Astrocyte (in vitro differentiated cells and primary cell): ENCODE results near the gene PODXL. TPM values are rescaled to one million over a fixed set of nuclear protein-coding genes. Genes with fewer than 3 reads are reported as not detected.

Experiments used
- DNase-seq: peaks from one replicate; pipeline ENCODE4 v3.0.0-alpha.2; 2010; ENCODE audit warnings: low read depth
- FAIRE-seq: peaks from 2 replicates; lab custom pipeline; 2011; peaks lifted over from hg19 to GRCh38; lab: Jason Lieb, UNC
- H2AFZ ChIP-seq: 2 replicates; pipeline ENCODE4 v1.6.0; 2012; ENCODE audit warnings: low read depth, low read length, inconsistent platforms
- H3K27ac ChIP-seq: 2 replicates; pipeline ENCODE4 v1.5.1; 2011; ENCODE audit warnings: low read depth, low read length, inconsistent platforms
- H3K27me3 ChIP-seq: 2 replicates; pipeline ENCODE4 v1.6.0; 2011; ENCODE audit warnings: low read length, inconsistent platforms; ENCODE audit not compliant: insufficient read depth
- H3K36me3 ChIP-seq: 2 replicates; pipeline ENCODE4 v1.5.1; 2011; ENCODE audit warnings: low read length, inconsistent platforms; ENCODE audit not compliant: insufficient read depth
- H3K4me1 ChIP-seq: 2 replicates; pipeline ENCODE4 v1.5.1; 2011; ENCODE audit warnings: low read length, inconsistent platforms; ENCODE audit not compliant: insufficient read depth
- H3K4me2 ChIP-seq: 2 replicates; pipeline ENCODE4 v1.6.0; 2012; ENCODE audit warnings: low read length, inconsistent platforms
- H3K4me3 ChIP-seq: 2 replicates; pipeline ENCODE4 v1.5.1; 2011; ENCODE audit warnings: low read depth, mild to moderate bottlenecking, low read length, inconsistent platforms; ENCODE audit not compliant: insufficient read depth
- H3K79me2 ChIP-seq: 2 replicates; pipeline ENCODE4 v1.6.0; 2012; ENCODE audit warnings: mild to moderate bottlenecking, low read length, inconsistent platforms; ENCODE audit not compliant: insufficient read depth
- H3K9ac ChIP-seq: 2 replicates; pipeline ENCODE4 v1.6.0; 2012; ENCODE audit warnings: mild to moderate bottlenecking, low read length, inconsistent platforms
- H3K9me3 ChIP-seq: 2 replicates; pipeline ENCODE4 v1.5.1; 2012; ENCODE audit warnings: low read depth, mild to moderate bottlenecking, low read length, inconsistent platforms; ENCODE audit not compliant: insufficient read depth
- H4K20me1 ChIP-seq: 2 replicates; pipeline ENCODE4 v1.6.0; 2012; ENCODE audit warnings: low read length, inconsistent platforms; ENCODE audit not compliant: insufficient read depth
- H3K27ac Mint-ChIP-seq: one replicate; pipeline ENCODE4 v1.8.0; 2021; ENCODE audit warnings: mild to moderate bottlenecking, mixed read lengths; ENCODE audit not compliant: unreplicated experiment
- H3K27me3 Mint-ChIP-seq: one replicate; pipeline ENCODE4 v1.8.0; 2021; ENCODE audit warnings: low read depth, mixed read lengths; ENCODE audit not compliant: unreplicated experiment
- H3K36me3 Mint-ChIP-seq: one replicate; pipeline ENCODE4 v1.8.0; 2021; ENCODE audit warnings: low read depth, mixed read lengths; ENCODE audit not compliant: unreplicated experiment
- H3K4me1 Mint-ChIP-seq: one replicate; pipeline ENCODE4 v1.8.0; 2021; ENCODE audit warnings: low read depth, mixed read lengths; ENCODE audit not compliant: unreplicated experiment
- H3K4me3 Mint-ChIP-seq: one replicate; pipeline ENCODE4 v1.8.0; 2021; ENCODE audit warnings: mild to moderate bottlenecking, moderate library complexity, mixed read lengths; ENCODE audit not compliant: unreplicated experiment
- H3K9me3 Mint-ChIP-seq: one replicate; pipeline ENCODE4 v1.8.0; 2021; ENCODE audit warnings: mild to moderate bottlenecking, mixed read lengths; ENCODE audit not compliant: unreplicated experiment
- EZH2 ChIP-seq: IDR thresholded peaks from 2 replicates; pipeline ENCODE4 v1.6.1; 2012; ENCODE audit warnings: mild to moderate bottlenecking, low read length, inconsistent platforms; ENCODE audit not compliant: insufficient read depth
- total RNA-seq: library from RNA; stranded (reverse); gene quantifications from 2 replicates; pipeline ENCODE4 v1.2.1, GENCODE V29; 2021
- TF ChIP-seq, protein P1 (sequence below): IDR thresholded peaks from 2 replicates; pipeline ENCODE4 v1.5.1; 2011; ENCODE audit warnings: low read depth, mild to moderate bottlenecking, inconsistent platforms, low read length, moderate library complexity; ENCODE audit not compliant: insufficient read depth

Gene PODXL
- total RNA-seq, 1 donor from 2014 or later, result 47.1 TPM

DNA sequence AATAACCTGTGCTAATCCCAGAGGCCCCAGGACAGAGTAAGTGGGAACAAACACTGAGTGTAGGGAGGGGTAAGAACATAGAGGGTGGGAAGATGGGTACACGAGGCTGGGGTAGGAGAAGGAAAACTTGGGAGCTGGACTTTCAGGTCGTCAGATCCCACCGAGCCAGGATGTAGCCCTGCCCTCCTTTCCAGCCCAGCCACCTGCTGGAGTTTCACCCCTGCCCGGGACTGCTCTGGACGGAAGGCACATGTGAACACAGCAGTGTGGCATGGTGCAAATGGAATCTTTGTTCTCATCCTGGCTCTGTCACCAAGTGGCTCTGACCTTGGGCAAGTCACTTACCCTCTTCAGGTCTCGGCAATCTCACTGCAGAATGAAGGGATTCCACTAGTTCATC lies 52.8 kb downstream of the PODXL start:
- DNase-seq, result no peak
- no peaks in the 10 kb centered on the region for H3K27me3 Mint-ChIP-seq
- no peak for FAIRE-seq
- no peak overlapping the region for H3K4me2 ChIP-seq
- H3K27ac ChIP-seq, result no peak overlapping the region
- H3K4me1 Mint-ChIP-seq, result peaks cover 44% of the 10 kb centered on the region
- peaks cover 21% of the 10 kb centered on the region for H3K4me1 ChIP-seq
- no peak overlapping the region for H3K4me3 Mint-ChIP-seq
- no peaks in the 10 kb centered on the region for H3K27me3 ChIP-seq
- peaks cover 5% of the 10 kb centered on the region for H3K36me3 Mint-ChIP-seq
- H3K4me3 ChIP-seq, result no peak overlapping the region
- peak overlapping the region; percentile 86 for H3K27ac Mint-ChIP-seq
- TF ChIP-seq EZH2, result no peak
- TF ChIP-seq, protein P1, sequence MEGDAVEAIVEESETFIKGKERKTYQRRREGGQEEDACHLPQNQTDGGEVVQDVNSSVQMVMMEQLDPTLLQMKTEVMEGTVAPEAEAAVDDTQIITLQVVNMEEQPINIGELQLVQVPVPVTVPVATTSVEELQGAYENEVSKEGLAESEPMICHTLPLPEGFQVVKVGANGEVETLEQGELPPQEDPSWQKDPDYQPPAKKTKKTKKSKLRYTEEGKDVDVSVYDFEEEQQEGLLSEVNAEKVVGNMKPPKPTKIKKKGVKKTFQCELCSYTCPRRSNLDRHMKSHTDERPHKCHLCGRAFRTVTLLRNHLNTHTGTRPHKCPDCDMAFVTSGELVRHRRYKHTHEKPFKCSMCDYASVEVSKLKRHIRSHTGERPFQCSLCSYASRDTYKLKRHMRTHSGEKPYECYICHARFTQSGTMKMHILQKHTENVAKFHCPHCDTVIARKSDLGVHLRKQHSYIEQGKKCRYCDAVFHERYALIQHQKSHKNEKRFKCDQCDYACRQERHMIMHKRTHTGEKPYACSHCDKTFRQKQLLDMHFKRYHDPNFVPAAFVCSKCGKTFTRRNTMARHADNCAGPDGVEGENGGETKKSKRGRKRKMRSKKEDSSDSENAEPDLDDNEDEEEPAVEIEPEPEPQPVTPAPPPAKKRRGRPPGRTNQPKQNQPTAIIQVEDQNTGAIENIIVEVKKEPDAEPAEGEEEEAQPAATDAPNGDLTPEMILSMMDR, result no peak
- H3K9me3 Mint-ChIP-seq, result no peaks in the 10 kb centered on the region
- no peak overlapping the region for H2AFZ ChIP-seq
- H3K9ac ChIP-seq, result no peak overlapping the region
- peaks cover 2% of the 10 kb centered on the region for H3K36me3 ChIP-seq
- no peaks in the 10 kb centered on the region for H3K9me3 ChIP-seq
- no peaks in the 10 kb centered on the region for H3K79me2 ChIP-seq
- peaks cover 24% of the 10 kb centered on the region for H4K20me1 ChIP-seq

GRCh38 chr7:131502810-131503508 lies 53.5 kb downstream of the PODXL start:
- Histone ChIP-seq H3K9me3 (no peaks in the 10 kb centered on the region), H3K9ac (no peak overlapping the region), H3K36me3 (peaks cover 2% of the 10 kb centered on the region), H3K79me2 (no peaks in the 10 kb centered on the region), H3K4me2 (no peak overlapping the region), H2AFZ (no peak overlapping the region), H3K4me1 (peaks cover 21% of the 10 kb centered on the region), H4K20me1 (peaks cover 24% of the 10 kb centered on the region), H3K27ac (no peak overlapping the region), H3K27me3 (no peaks in the 10 kb centered on the region), H3K4me3 (no peak overlapping the region)
- FAIRE-seq (no peak), DNase-seq (no peak)
- Mint-ChIP-seq H3K4me3 (no peak overlapping the region), H3K4me1 (peaks cover 41% of the 10 kb centered on the region), H3K27ac (peak overlapping the region; percentile 42), H3K36me3 (peaks cover 5% of the 10 kb centered on the region), H3K27me3 (no peaks in the 10 kb centered on the region), H3K9me3 (no peaks in the 10 kb centered on the region)
- TF ChIP-seq, protein P1, result no peak
- TF ChIP-seq EZH2, result no peak

DNA sequence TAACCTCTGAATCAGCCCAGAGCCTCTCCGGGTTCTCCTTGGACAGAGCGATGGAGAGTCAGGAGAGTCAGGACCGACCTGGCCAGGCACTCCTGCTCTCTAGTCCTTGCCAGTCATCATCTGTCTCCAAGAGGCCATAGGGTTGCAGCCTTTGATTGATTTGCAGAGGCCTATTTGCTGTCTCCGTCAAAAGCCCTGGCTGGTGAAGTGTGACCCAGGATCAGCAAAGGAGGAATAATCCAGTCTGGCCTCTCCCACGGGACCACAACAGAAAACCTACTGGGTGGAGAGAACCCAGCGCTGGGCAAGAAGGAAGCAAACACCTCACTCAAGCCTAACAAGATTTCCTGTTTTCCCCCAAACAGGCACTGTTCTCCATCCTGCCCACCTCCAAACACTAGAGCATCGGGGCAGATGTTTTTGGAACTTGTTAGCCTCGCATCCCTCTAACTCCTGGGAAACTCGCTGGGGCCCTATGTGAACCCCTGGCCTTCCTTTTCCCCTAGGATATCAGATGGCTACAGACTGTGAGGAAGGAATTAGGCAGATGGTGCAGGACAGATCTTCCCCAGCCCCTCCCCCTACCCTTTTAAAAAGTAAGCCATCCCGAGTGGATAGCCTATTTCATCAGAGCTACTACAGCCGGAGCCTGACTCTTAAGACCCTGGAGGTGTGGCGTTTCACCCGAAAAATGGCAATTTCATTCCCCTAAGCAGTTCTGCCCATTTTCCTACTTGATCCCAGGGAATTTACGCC lies 54.3 kb downstream of the PODXL start:
- peaks cover 20% of the 10 kb centered on the region for H4K20me1 ChIP-seq
- no peaks in the 10 kb centered on the region for H3K9me3 ChIP-seq
- no peak overlapping the region for H3K4me3 Mint-ChIP-seq
- H3K4me3 ChIP-seq, result no peak overlapping the region
- DNase-seq (no peak), FAIRE-seq (no peak)
- peaks cover 6% of the 10 kb centered on the region for H3K36me3 ChIP-seq
- H3K4me2 ChIP-seq, result no peak overlapping the region
- no peaks in the 10 kb centered on the region for H3K27me3 Mint-ChIP-seq
- peaks cover 41% of the 10 kb centered on the region for H3K4me1 Mint-ChIP-seq
- peaks cover 21% of the 10 kb centered on the region for H3K4me1 ChIP-seq
- no peak for TF ChIP-seq EZH2
- TF ChIP-seq, protein P1, result no peak
- H2AFZ ChIP-seq, result no peak overlapping the region
- H3K9ac ChIP-seq, result no peak overlapping the region
- H3K79me2 ChIP-seq, result no peaks in the 10 kb centered on the region
- no peak overlapping the region for H3K27ac ChIP-seq
- no peaks in the 10 kb centered on the region for H3K9me3 Mint-ChIP-seq
- H3K27ac Mint-ChIP-seq, result peak overlapping the region; percentile 87
- no peaks in the 10 kb centered on the region for H3K27me3 ChIP-seq
- H3K36me3 Mint-ChIP-seq, result peaks cover 9% of the 10 kb centered on the region
